EH (cell line): ENCODE data around the gene PRKN.

Experiments
- DNase-seq: peaks from one replicate; pipeline ENCODE4 v3.0.0-alpha.2; 2015; ENCODE audit warnings: low read depth

Gene PRKN

DNA sequence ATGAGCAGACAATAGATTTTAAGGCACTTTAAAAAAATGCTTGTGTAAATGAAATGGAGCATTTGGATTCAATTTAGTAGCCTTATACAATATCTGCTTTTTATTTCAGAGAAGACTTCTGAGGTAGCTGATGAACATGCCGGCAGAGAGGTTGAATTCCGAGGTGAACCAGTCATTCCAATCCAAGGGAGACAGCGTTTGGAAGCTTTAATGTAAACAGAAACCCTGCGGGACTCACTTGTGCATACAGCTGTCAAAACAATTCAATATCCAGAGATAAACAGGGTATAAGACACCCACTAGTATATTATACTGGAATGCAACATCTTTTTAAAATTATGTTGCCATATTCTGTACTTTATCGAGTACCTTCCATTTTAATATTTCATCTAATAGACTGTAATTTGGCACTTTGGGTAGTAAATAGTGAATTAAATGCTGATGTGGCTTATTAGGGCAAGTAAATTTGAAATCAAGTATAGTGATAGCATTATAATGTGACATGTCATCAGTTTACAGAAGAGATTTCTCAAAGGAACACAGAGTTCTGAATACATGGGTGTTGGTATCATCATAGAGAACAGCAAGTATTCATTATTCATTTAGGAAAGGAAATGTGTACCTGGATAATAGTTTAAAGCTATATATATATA, 347.7 kb downstream of the PRKN start:
- no peak for DNase-seq

DNA sequence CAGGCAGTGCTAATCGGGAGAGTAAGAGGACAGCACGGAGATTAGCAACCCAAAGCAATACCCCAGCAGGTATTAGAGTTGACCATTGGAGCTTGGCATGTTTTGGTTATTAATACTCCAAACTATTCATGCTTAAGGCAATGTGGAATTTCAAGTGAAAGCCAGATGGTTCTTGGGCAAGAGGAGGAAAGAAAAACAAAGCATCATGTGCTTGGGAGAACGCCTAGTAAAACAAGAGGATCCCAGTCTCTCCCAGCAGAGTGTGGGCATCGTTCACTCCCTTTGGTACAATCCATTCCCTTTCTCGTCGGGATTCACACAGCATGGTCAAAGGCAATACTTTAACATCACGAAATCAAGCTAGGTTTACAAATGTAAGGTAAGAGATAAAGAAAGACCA, 349.8 kb downstream of the PRKN start:
- no peak for DNase-seq

DNA sequence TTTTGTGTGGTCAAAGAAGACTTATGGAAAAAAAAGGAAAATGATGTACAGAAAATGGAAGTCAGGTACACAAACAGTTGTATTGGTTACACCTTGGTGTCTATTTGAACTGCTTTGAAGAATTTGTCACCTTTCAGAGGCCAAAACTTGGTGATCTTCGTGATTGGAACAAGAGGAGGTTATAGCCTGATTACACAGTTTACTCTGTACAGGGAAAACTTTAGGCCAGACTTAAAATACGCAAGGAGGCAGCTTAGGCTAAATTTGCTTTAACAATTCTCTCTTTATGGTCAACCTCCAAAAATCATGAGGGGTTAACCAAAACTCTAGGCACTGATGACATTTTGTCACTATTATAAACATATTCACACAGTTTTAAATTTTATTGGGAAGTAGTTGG, 353.7 kb downstream of the PRKN start:
- no peak for DNase-seq

DNA sequence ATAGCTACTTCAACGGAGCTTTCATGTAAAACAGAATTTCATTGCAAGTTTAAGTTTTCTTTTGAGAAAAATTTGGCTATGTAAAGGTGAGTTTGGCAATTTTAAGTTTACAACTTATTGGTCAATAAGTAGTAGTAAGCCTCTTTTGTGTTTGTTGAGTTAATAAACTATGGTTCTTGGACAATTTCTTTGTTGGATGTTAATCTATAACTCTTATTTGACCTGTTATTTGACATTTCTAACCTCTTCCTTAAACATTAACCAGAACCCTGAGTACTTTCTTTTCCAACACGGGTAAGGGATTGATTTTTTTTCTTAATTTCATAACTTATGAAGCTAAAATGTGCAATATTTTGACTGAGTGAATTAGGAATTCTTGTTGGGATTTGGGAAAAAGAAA, 354.4 kb downstream of the PRKN start:
- DNase-seq, result no peak

DNA sequence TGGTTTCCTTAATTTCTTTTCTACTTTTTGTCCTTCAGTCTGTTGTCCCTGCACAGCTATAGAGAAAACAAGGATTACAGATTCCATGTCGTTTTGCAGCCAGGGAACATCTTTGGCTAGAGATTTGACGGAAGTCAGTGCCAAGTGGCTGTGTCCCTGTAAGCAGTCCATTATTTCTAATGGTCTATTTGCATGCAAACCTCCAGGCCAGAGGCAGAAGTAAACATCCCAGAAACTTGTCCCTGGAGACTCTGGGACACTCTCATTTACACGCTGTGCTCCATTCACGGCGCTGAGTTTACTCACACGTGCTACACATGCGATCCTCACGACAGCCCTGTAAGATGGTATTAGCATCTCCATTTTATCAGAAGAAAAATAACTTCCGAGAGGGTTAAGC, 355.5 kb downstream of the PRKN start:
- no peak for DNase-seq

DNA sequence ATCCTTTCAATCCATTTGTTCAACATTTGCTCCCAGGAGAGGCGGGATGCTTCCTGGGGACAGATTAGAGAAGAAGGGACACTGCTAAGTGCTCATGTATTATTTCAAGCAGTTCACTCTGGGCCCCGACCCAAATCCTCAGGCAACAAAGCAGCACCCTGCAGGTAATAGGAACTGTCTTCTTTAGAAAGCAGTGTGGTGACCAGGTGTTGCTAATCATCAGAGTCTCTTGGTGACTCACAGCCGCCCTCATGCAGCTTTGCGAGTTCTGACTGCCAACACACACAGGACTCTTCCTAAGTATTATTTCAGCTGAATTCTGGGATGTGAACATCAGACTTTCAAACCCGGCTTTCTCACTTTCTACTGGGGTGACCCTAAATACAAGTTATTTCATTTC, 356.4 kb downstream of the PRKN start:
- DNase-seq, result no peak

DNA sequence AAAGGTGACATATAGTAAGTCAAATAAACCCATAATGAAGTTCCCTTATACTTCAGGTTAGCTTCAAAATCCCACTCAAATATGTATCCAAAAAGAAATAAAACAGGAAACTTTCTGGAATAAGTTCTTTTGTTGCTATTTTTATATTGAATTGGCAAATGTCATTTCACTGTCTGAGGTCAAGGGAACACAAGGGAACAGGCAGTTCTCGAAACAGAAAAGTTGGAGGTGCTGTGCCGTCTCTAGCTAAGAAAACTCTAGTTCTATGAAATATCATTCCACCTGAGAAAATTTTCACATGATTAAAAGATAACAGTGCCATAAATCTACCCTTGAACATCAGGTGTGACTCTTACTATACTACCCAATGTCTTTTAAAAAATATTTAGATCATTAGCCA, 358.5 kb downstream of the PRKN start:
- DNase-seq, result no peak

DNA sequence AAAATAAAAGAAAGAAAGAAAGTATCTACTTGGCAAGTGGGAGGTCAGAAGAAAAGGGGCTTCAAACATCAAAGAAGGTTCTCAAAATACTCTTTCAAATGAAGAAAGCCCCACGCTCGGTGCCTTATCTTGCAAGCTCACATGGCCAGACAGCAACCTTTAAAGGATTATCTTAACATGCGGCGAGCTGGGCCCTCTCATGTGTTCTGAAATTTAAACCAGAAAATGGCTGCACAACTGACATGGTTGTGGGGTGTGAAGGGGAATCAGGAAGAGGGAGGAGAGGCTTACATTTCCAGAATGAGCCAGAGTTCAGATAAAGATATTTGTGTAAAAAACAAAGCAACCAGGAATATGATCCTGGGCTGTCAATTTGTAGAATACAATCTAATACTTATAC, 363.1 kb downstream of the PRKN start:
- DNase-seq, result no peak

DNA sequence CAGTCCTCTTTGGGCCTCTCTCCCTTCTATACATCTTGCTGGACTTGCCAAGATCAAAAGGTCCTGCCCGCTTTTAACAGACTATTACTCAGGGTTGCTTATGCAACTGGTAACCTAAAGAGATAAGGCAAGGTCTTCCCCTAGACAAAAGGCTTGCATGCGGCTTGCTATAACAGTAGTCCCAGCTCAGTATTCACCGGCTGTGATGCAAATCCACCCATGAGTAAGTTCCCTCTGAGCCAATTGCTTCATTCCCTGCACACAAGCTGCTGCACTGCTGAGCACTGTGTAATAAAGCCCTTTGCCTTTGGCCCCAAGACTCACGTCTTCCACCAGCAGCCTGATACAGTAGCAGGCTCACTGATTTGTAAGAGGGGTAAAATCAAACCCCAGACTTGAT, 363.8 kb downstream of the PRKN start:
- DNase-seq, result no peak

DNA sequence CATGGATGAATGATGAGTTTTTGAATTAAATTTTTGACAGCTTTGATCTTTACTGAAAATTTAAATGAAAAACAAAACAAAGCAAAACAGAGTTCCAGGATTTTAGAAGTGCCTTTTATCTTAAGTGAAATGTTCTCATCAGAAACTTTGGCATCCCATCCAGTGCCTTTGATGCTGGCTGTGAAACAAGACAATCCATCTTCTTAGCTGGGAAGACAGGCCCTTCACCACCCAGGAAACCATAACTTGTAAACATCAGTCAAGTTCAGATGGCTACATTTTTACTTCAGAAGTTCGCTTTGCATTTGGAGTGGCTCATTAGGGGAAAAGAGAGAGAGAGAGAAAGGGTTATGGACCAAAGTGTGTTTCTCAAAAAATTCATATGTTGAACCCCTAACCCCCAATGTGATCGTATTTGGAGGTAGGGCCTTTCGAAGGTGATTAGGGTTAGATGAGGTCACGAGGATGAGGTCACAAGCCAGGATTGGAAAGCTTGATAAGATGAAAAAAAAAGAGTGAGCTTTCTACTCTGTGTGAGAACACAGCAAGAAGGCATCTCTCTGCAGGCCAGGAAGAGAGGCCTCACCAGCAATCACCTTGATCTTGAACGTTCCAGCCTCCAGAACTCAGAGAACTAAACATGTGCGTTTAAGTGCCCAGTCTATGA, 366.5 kb downstream of the PRKN start:
- no peak for DNase-seq

DNA sequence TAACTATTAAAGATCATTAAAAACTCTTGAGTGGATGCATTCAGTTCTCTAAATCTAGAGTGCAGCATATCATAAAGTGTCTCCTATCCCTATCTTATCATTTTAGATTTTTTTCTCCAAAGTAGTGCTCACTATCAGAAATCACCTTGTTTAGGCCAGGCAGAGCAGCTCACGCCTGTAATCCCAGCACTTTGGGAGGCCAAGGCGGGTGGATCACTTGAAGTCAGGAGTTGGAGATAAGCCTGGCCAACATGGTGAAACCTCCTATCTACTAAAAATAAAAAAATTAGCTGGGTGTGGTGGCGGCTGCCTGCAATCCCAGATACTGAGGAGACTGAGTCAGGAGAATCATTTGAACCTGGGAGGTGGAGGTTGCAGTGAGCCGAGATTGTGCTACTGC, 368.9 kb downstream of the PRKN start:
- no peak for DNase-seq

DNA sequence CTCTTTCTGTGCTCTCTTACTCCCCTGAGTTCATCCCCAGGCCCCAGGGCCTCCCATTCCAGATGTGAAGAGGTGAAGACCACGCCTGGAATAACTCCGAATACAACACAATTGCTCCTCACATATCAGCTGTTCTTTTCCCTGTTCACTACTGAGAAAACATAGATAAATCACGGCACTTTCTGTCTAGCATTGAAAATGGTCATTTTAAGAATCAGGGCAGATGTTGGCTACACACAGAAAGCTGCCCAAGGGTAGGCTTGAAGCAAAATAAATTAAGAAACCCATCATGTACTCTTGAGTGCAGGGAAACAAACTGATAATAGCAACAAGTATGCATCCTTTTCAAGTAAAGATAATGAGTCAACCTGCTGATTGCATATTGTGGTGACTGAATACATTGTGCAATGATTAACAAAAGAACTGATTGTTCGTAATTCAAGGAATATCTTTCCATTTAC, 382.5 kb downstream of the PRKN start:
- DNase-seq, result no peak

DNA sequence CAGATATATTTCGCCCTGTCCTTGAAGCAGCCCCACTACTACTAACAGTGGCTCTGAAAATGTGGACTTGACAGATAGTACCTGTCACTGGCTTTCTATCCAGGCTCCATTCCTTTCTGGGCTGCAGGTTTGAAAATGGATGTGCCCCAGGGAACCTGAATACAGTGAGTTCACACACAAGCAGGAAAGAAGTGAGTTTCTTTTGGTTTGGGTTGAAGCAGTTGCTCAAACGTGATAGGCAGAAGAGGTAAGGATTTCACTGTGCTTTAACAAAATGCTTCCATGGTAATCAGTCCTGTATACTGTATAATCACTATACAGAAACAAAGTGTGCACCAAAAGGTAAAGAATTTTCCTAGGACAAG, 382.9 kb downstream of the PRKN start:
- DNase-seq, result no peak

DNA sequence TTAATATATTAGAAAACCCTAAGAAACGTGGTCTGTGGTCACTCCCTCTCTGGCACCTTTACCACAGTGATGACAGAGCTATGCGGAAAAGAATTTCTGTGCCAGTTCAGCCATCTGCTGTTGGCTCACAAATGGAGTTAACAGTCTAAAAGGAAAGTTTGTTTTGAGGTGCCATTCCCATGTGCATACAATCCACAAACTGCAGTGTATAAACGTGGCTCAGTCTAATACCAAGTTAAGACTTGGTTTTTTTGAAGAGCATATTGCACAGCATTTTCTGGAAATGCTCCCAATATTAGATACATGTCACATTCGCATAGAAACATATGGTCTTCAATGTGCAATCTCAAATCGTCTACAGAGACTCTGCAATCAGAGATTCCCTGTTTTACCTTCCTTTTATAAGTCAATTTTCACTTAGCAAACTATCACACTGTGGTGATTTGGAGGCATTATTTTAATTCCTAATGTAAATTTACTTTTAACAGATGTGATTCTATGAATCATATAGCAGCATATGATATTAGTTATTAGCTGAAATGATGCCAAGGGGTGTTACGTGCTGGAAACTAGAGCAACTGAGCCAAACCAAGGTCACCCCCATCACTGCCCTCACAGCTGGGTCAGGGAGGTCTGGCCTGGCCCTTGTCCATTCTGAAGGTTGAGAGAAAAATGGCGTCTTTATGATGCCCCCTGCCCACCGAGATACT, 383.5 kb downstream of the PRKN start:
- DNase-seq, result no peak

DNA sequence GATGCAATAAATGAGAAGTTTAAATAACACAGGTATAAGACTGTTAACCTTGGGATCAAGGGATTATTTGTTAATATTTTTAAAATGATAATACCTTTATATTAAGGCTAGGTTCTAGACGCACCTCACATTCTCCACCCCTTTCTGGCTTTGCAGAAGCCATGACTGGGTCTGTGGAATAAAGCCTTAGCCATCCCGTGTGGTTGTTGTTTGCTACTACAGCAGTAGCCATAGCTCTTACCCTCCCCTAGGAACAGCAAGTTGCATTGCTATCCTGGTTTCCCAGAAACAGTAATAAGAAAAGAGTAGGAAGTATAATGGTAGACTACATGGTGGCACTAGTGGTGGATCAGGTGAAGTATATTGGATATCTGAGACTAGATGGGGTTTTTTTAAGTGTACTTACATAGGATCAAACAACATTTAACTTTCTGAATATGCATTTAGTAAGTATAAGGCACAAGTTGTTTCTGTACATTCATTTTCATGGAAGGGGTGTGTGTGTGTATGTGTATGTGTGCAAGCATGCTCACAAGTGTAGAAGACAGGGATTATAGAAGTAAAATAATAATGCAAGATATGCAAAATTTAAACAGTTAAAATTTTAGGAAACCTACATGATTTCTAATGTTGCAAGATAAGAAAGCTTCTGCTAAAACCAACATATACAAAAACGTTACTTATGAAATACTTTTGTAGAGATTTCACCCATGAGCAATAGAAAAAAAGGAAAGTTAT, 384.2 kb downstream of the PRKN start:
- no peak for DNase-seq

DNA sequence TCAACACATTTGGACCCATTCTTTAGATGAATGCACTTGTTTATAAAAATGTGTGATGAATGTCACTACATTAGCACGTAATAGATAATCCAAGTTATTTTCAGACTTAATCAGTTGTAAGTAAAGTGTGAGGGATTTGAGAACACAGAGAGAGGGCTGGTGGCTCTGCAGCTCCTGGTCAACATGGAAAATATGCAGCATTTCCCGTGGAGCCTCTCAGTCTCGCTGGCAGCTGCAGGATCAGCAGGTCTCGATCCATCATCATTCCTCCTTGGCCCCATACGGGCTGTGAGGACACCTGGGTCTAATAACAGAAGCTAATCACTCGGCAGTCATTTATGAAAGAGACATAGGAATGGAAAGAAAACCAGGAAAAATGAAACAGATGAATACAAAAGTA, 390.2 kb downstream of the PRKN start:
- DNase-seq, result no peak

DNA sequence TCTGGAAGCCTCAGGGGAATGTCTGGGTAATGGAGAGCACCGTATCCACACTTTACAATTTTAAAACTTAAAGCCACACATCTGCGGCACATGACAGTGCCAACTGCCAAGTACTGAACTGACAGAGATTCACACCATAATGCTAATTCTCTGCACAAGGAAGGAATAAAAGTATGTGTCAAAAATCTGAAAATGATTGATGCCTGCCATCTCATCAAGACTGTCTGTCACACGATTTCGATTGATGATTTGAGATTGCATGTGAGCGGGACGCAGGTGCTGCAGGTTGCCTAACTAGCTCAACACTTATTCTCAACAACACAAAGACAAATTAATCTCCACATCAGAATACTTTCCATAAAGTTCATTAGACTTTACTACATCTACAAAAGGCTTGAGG, 391.2 kb downstream of the PRKN start:
- DNase-seq, result no peak

DNA sequence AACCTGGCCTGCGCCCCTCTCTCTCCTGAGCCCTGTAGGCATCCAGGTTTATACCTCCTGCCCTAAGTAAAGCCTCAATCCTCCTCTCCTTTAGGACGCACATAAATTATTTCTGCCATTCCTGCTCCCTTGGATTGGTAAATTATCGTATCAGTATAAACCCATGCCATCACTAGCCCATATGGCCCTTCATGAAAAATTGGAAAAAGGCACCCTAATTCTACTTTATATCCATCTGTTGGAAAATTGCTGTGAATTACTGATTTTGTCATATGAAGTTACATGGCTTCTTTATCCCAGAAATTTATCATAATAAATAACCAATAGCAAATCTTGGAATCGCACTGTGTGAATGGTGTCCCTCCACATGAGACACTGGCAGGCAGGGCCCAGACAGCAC, 395.2 kb downstream of the PRKN start:
- no peak for DNase-seq

DNA sequence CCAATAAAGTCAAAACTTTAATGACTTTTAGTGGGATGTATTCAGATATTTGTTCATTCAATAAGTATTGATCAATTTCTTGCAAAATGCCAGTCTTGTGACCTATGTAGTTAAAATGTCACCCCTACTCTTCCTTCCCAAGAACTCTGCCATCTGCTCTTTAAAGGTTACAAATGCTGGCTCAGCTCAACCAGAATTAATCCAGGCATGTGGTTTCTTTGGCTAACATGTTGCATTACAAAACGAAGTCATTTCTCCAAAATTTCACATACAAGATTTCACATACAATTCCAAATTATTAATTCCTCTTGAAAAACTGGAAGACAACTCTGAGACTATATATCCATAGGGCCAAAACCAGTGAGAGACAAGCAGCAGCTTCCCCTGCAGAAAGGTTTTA, 395.7 kb downstream of the PRKN start:
- DNase-seq, result no peak

DNA sequence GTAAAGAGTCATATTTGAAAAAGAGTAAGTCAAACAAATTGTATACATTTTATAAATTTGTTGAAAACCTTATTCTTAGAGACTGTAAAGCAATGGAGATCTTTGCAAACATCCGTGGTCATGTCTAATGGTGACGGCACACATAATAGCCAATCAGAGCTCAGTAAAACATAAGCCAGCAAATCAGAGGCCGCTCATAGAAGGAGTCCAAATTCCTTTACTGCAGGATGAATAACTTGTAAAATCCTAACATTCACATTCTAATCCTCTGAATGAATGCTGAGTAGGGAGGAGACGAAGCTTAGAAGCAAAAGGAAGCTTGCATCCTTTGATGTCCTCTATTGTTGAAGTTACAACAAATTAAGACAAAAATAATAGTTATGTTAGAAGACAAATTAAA, 401.7 kb downstream of the PRKN start:
- DNase-seq, result no peak

DNA sequence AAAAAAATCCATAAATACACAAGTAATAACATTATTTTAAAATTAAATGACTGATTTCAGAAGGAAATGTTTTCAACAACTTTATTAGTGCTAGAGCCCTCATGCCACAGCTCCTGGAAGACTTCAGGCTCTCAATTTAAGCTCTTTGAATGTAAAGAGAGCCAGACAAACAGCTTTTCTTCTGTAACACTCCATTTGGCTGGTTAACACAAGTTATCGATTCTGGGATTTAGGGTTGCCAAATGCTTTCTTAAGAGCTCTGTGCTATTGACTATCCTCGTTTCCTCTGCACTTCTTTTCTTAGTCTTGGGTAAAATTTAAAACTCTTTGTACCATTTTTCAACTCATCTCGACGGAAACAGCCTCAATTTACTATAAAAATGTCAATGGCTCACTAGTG, 402.5 kb downstream of the PRKN start:
- no peak for DNase-seq

DNA sequence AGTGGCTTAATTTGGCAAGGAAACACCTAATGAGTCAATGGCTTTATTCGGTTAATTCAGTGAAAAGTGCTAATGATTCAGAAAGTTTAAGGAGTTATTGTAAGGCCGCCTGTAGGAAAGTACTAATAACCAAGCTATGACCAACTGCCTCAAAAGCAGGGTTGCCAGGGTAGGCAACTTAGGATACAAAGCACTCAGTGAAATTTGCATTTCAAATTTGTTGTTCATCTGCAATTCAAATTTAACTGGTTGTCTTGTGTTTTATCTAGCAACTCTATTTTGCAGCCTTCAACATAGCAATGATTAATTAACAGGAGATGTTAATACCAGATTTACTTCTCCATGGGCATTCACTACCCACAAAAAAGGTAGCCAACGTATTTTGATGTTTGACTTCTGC, 412.3 kb downstream of the PRKN start:
- DNase-seq, result no peak
